Cardiac fibroblast (primary cell): ENCODE data around the gene CAPN5.
A peak's percentile ranks its signal among the peaks of the same experiment; 100 is the strongest.

Experiments used
- DNase-seq, 2 donors: peaks; one replicate each; pipeline versions ENCODE4 v3.0.0 to v3.0.0-alpha.2; 2010; ENCODE audit warnings: low read depth in 2 of 2
- H3K4me3 ChIP-seq, 2 donors: replicated peaks in 1 of 2; 1 replicate in 1 of 2; 2 replicates in 1 of 2; pipeline ENCODE4 v1.5.1; 2011; ENCODE audit warnings: low read depth in 2 of 2, low read length in 2 of 2, mild to moderate bottlenecking in 2 of 2, moderate library complexity in 1 of 2
- CTCF ChIP-seq: IDR thresholded peaks from one replicate; pipeline ENCODE4 v1.5.1; 2011; ENCODE audit warnings: low read depth, mild to moderate bottlenecking, low read length, inconsistent platforms

Gene CAPN5

DNA sequence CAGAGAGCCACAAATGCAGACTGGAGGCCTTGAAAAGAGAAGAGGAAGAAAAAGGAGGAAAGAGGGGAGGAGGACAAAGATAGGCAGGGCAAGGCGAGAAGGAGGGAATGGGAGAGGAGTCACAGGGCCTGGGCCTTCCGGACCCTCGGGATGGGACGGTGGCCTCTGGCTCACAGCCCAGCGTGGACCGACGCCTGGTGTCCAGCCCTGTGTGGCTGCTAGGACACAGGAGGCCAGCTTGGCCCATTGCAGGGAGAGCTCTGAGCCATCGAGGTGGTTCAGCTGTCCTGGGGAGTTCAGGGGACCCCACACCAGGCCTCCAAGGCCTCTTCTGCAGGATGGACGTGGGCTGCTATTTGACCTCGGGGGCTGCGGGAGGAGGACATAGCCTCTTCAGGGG is 70.7 kb downstream of the CAPN5 start:
- no peak for DNase-seq
- no peak overlapping the region for H3K4me3 ChIP-seq
- no peak for TF ChIP-seq CTCF

- DNase-seq = no peak
- TF ChIP-seq CTCF = no peak
Observed at GRCh38 chr11:77138106-77138649, 71.4 kb downstream of the CAPN5 start.

GRCh38 chr11:77139201-77139600 is 72.4 kb downstream of the CAPN5 start:
- no peak overlapping the region for H3K4me3 ChIP-seq
- no peak for DNase-seq
- TF ChIP-seq CTCF = no peak

More at GRCh38 chr11:77138106-77138649, 71.4 kb downstream of the CAPN5 start:
- H3K4me3 ChIP-seq = no peak overlapping the region

DNA sequence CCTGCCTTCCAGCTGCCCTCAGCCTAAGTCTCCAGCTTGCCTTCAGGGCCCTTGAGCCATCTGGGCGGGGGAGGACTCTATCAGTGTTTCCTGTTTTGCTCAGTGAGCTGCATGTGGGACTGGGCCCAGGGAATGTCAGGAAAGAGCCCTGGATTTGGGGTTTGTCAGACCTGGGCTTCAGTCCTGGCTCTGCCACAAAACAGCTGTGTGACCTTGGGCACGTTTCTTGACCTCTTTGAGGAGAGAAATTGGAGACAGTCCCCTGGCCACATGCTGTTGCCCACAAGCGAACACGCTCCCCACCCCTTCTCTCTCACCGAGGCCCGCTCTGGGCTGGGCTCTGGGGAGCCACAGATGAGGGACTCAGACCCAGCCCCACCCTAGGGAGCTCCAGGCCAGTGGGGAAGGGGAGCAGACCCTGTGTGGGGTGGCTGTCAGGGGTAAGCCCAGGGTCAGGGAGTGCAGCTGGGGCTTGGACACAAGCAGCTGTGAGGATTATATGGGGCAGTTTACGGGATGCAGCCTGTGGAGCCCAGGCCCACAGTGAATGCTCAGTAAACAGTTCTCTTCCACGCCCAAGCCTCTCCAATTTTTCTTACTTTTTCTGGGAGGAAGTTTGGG is 73.6 kb downstream of the CAPN5 start:
- H3K4me3 ChIP-seq = no peak overlapping the region
- peak; percentile 71 to 93 for DNase-seq
- TF ChIP-seq CTCF = no peak

GRCh38 chr11:77141034-77141433 is 74.3 kb downstream of the CAPN5 start:
- H3K4me3 ChIP-seq = no peak overlapping the region
- no peak for TF ChIP-seq CTCF
- DNase-seq = peak; percentile 65 to 81

DNA sequence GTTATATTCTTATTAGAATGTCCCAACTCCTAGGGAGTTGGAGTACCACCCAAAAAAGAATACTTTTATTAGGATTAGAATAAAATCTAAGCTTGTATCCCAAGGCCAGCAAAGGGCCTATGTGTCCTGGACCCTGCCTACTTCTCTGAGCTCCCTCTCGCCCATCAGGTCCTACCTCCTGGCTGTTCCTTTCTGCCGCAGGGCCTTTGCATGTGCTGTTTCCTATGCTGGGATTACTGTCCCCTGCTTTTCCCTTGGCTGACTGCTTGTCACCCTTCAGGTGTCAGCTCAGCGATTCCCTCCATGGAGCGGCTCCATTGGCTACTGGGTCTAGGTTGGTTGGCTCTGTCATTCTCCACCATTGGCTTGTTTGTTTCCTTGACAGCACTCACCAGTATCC is 74.7 kb downstream of the CAPN5 start:
- no peak for TF ChIP-seq CTCF
- no peak for DNase-seq
- no peak overlapping the region for H3K4me3 ChIP-seq
